ENCODE measurements around the gene TMEM130. TPM values are rescaled to one million over a fixed set of nuclear protein-coding genes. Genes with fewer than 3 reads are reported as not detected.

TMEM130 gene
- total and polyA plus RNA-seq, 9 of the 15 experiments (the other 6 are each of a cell fraction or from before 2014, with no cell fraction given), result 0.07 TPM; not detected in 8

DNA sequence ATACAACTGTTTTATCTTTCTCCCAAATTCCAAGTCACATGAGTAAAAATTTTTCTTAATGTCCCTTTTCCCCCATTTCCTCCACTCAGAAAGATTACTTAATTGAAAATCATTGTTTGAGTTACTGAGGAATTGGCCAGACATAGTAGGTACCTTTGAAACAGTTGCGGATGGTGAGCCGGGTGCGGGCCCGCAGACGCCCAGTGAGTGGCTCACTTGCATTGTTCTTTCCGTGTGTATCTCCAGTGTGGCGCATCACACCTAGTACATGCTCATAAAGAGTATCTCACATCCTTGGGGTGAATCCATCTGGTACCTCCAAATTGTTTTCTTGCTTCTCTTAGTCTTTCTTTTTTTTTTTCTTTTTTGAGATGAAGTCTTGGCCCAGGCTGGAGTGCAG, 22.8 kb upstream of the TMEM130 start:
- peaks cover 79% of the 10 kb centered on the region for H3K36me3 ChIP-seq (ENCODE audit: control insufficient read depth, insufficient read depth, low read length)
- no TSS peak for BruUV-seq (replicated peaks)
- H3K27ac ChIP-seq (ENCODE audit: extremely low read depth, low read depth, low read length), result no peak overlapping the region
- no peaks in the 10 kb centered on the region for H3K27me3 ChIP-seq (ENCODE audit: control insufficient read depth in 2 of 2, insufficient read depth in 2 of 2, low read length in 2 of 2)
- in situ Hi-C loops (cut with MboI), result no loop called here
- intact Hi-C loops (cut with micrococcal nuclease), result no loop called here
- no peak for ATAC-seq
- H3K4me1 ChIP-seq (replicated peaks in 1 of 2; ENCODE audit: control insufficient read depth in 2 of 2, insufficient read depth in 2 of 2, low read length in 2 of 2), result no peaks in the 10 kb centered on the region
- no peaks in the 10 kb centered on the region for H3K79me2 ChIP-seq (ENCODE audit: control insufficient read depth, insufficient read depth, low read length)
- FAIRE-seq, result no peak
- CTCF ChIA-PET (ENCODE audit: low intra/inter-chr PET ratio), result interaction anchor here (0.7 kb wide), 1 partner anchor 129 kb away, joined by 3 read pairs; no protein-coding TSS in a partner anchor
- no peaks in the 10 kb centered on the region for H3K9me1 ChIP-seq (ENCODE audit: control insufficient read depth, insufficient read depth, low read length)
- no peaks in the 10 kb centered on the region for H3K9me3 ChIP-seq (replicated peaks; ENCODE audit: control insufficient read depth, insufficient read depth, low read depth, low read length)
- no peak for DNase-seq (ENCODE audit: extremely low read depth in 1 of 4, low spot score in 3 of 4)
- H3K4me2 ChIP-seq (ENCODE audit: insufficient read depth, low read length), result no peak overlapping the region
- no peak overlapping the region for H3K4me3 ChIP-seq
- TF ChIP-seq POLR3A (IDR thresholded peaks at IDR 0.05; ENCODE audit: borderline replicate concordance, extremely low read depth, insufficient read depth, insufficient read length), result no peak
- TF ChIP-seq, protein P1, sequence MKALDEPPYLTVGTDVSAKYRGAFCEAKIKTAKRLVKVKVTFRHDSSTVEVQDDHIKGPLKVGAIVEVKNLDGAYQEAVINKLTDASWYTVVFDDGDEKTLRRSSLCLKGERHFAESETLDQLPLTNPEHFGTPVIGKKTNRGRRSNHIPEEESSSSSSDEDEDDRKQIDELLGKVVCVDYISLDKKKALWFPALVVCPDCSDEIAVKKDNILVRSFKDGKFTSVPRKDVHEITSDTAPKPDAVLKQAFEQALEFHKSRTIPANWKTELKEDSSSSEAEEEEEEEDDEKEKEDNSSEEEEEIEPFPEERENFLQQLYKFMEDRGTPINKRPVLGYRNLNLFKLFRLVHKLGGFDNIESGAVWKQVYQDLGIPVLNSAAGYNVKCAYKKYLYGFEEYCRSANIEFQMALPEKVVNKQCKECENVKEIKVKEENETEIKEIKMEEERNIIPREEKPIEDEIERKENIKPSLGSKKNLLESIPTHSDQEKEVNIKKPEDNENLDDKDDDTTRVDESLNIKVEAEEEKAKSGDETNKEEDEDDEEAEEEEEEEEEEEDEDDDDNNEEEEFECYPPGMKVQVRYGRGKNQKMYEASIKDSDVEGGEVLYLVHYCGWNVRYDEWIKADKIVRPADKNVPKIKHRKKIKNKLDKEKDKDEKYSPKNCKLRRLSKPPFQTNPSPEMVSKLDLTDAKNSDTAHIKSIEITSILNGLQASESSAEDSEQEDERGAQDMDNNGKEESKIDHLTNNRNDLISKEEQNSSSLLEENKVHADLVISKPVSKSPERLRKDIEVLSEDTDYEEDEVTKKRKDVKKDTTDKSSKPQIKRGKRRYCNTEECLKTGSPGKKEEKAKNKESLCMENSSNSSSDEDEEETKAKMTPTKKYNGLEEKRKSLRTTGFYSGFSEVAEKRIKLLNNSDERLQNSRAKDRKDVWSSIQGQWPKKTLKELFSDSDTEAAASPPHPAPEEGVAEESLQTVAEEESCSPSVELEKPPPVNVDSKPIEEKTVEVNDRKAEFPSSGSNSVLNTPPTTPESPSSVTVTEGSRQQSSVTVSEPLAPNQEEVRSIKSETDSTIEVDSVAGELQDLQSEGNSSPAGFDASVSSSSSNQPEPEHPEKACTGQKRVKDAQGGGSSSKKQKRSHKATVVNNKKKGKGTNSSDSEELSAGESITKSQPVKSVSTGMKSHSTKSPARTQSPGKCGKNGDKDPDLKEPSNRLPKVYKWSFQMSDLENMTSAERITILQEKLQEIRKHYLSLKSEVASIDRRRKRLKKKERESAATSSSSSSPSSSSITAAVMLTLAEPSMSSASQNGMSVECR (CRISPR knock-in tag; IDR thresholded peaks at IDR 0.05), result no peak
- no peak for TF ChIP-seq SPI1 (IDR thresholded peaks at IDR 0.05; ENCODE audit: borderline replicate concordance, low read depth, low read length)
- TF ChIP-seq, protein P2, sequence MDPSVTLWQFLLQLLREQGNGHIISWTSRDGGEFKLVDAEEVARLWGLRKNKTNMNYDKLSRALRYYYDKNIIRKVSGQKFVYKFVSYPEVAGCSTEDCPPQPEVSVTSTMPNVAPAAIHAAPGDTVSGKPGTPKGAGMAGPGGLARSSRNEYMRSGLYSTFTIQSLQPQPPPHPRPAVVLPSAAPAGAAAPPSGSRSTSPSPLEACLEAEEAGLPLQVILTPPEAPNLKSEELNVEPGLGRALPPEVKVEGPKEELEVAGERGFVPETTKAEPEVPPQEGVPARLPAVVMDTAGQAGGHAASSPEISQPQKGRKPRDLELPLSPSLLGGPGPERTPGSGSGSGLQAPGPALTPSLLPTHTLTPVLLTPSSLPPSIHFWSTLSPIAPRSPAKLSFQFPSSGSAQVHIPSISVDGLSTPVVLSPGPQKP (CRISPR knock-in tag; IDR thresholded peaks at IDR 0.05), result no peak
- no peak for TF ChIP-seq ZFP30 (CRISPR knock-in tag; IDR thresholded peaks at IDR 0.05; ENCODE audit: borderline replicate concordance)
- TF ChIP-seq DEAF1 (CRISPR knock-in tag; IDR thresholded peaks at IDR 0.05), result no peak
- TF ChIP-seq NCOA4 (IDR thresholded peaks at IDR 0.05; ENCODE audit: partially characterized antibody), result no peak
- no peak for TF ChIP-seq PRMT5 (CRISPR knock-in tag; IDR thresholded peaks at IDR 0.05)
- TF ChIP-seq TAL1 (IDR thresholded peaks at IDR 0.05), result no peak
- TF ChIP-seq ELK3 (CRISPR knock-in tag; IDR thresholded peaks at IDR 0.05), result no peak
- no peak for TF ChIP-seq MTA3 (IDR thresholded peaks at IDR 0.05; ENCODE audit: borderline replicate concordance)
- no peak overlapping the region for H2AFZ ChIP-seq (ENCODE audit: low read depth, low read length)
- no peaks in the 10 kb centered on the region for H4K20me1 ChIP-seq (replicated peaks; ENCODE audit: control insufficient read depth, insufficient read depth, low read length)
- POLR2A ChIA-PET, result interaction anchor here (1.5 kb wide), 1 partner anchor 13 kb away, joined by 4 read pairs; no protein-coding TSS in a partner anchor
- H3K9ac ChIP-seq (ENCODE audit: insufficient read depth in 1 of 2, low read depth in 2 of 2, low read length in 2 of 2), result no peak overlapping the region
- 93% methylated on average over 7 of the region's 7 CpGs for WGBS (ENCODE audit: insufficient coverage, low coverage, missing lambda C conversion rate)

Measured in K562 (cell line).